GM18511 (cell line): ENCODE measurements around the gene GALNT11.
"Not testable (repeated sequence)": the region's sequence is repeated elsewhere in the genome, so short reads cannot be mapped to it uniquely, and the experiment has no call there.

Source experiments
- ATAC-seq: cut with Tn5 transposase; IDR thresholded peaks from one replicate; pipeline ENCODE4 v1.9.1; 2021; ENCODE audit warnings: mild to moderate bottlenecking, moderate library complexity; ENCODE audit not compliant: unreplicated experiment

The GALNT11 gene

GRCh38 chr7:152074673-152075072, 49.2 kb downstream of the GALNT11 start:
- ATAC-seq = no peak

- ATAC-seq = not testable (repeated sequence)
These were observed 49.9 kb downstream of the GALNT11 start for GRCh38 chr7:152075379-152075778.

DNA sequence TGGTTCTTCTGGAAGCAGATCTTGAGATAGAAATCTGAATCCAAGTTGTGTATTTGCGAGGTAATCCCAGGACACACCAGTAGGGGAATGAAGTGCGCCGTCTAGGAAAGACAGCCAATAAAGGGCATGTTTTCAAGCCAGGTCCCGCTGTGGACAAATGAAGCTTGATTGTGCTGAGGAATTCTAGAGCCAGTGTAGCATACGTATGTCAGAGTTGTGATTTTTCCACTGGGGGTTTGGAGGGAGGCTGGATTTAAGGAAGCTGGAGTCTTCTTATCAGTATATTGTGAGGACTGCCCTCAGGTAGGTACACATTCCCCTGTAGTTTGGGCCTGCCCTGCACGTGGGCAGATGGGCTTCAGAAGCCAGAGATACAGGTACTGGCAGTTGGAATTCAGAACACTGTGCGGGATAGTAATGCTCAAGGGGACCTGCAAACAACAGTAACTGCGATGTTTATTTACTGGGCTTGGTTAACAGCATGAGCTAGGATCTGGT, 50.9 kb downstream of the GALNT11 start:
- no peak for ATAC-seq

- ATAC-seq = no peak
These were observed 51.8 kb downstream of the GALNT11 start for GRCh38 chr7:152076940-152077933.

GRCh38 chr7:152078025-152078424, 52.6 kb downstream of the GALNT11 start:
- no peak for ATAC-seq

DNA sequence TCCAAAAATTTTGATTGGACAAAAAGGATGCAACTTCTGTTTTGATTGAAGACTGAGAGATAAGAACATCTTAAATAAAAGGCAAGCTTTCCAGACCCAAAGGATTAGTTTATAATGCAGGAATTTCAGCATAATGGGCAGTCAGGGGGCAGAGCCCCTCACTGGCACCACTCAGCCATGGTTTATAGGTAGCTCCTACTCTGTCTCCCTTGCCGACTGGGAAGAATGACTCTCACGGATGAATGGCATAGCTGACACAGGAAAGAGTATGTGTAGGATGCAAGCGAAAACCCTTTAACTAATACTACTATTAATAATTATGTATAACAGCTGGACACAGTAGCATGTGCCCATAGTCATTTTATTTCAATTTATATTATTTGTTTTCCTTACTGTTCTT, 53.3 kb downstream of the GALNT11 start:
- ATAC-seq = no peak

- no peak for ATAC-seq
These were observed 55.6 kb downstream of the GALNT11 start for GRCh38 chr7:152081088-152081487.

DNA sequence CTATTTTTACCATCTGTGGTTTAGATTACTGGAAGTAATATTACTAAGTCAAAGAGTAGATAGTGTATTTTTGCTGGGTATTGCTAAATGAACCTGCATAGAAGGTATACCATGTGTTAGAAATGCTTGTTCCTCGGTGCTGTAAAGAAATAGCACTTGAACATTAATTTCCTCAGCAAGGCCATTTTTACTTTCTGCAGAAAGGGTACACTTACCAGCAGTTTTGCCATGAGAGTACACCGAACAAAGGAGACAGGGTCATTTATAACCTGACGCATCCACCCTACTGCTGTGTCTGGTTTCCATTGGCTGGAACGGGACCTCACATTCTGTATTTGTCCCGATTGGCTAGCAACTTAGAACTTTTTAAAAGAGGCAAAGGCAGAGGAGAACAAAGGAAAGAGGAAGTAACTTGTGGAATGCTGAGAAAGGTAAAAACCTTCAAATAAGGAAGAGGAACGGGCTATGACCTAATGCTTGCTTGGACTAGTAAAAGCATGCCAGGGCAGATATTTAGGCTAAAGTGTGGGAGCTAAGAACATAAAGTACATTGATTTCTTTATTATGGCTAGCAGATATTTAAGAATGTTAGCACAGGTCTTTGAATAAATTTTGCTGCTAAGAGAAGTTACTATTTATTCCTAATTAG, 56.7 kb downstream of the GALNT11 start:
- not testable (repeated sequence) for ATAC-seq

GRCh38 chr7:152085131-152085530, 59.7 kb downstream of the GALNT11 start:
- no peak for ATAC-seq

DNA sequence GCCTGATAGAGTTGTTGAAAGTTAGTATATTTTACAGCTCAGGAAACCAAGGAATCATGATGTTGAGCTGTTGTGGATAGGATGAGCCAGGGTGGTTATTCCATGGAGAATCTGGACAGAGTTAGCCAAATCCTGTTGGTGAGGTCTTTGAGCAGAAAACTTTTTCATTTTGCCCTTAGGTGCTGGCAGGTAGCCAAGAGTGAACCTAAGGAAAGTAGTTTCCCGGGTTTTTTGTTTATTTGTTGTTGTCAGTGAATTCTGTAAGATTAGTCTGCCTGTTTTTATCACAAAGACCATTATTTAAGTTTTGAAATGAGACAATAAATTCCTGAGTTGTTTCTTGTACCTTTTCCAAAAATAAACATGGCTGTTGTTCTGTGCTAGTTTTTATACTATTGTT, 61.0 kb downstream of the GALNT11 start:
- ATAC-seq = no peak

GRCh38 chr7:152089183-152089582, 63.7 kb downstream of the GALNT11 start:
- ATAC-seq = no peak

DNA sequence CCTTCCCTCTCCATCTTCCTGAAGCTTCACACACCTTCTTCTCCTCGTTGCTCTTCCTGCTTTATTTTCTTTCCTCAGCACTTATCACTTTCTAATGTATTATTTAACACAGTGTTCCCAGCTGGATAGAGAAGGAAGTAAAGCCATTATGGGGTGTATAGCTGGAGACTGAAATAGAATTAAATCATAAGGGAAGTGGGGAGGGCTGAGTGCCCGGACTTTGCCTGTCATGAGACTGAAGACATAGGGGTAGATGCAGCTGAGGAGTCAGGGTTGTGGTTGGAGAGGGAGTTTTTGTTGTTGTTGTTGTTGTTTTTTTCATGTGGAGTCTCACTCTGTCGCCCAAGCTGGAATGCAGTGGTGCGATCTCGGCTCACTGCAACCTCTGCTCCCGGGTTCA, 65.3 kb downstream of the GALNT11 start:
- no peak for ATAC-seq

DNA sequence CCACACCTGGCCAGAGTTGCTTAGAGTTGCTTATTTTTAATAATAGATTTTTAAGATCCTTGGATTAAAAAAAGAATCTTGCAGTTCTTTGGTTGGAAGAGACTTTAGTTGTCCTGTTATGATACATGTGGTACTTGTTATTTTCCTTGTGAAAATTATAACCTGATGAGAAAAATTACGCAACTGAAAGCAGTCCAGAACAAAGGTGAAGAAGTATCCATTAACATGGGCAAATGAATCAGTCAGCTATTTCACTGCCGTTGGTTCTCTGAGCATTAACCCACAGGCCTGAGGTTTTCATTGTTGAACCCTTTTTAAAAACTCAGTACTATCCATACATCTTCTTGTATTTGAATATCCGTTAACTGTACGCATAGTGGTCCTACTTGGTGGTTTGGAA, 68.2 kb downstream of the GALNT11 start:
- no peak for ATAC-seq

GRCh38 chr7:152095771-152096170, 70.3 kb downstream of the GALNT11 start:
- ATAC-seq = no peak

DNA sequence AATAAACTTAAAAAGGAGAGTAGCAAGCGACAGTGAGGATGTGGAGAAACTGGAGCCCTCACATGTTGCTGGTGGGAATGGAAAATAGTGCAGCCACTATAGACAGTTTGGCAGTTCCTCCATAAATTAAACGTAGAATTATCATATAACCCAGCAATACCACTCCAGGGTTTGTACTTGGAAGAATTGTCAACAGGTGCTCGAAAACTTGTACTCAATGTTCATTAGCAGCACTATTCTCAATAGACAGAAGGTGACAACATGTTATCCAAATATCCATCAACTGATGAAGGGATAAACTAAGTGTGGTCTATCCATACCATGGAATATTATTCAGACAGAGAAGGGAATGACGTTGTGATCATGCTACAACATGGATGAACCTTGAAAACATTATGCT, 71.9 kb downstream of the GALNT11 start:
- no peak for ATAC-seq

- no peak for ATAC-seq
These were observed 77.6 kb downstream of the GALNT11 start for GRCh38 chr7:152103066-152103465.

DNA sequence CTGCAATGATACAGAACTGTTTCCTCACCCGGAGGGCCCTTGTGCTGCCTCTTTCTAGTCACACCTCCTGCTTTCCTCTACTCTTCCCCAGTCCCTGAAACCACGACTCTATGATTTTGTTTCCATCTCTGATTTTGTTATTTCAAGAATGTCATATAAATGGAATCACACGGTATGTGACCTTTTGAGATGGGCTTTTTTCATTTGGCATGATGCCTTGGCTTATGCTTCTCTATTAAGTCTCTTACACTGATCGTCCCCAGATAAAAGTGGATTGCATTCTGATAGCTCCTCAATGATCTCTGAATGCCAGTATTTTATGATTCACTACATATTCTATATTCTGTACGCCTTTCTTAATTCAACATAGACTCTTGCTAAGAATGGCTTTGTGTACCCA, 78.2 kb downstream of the GALNT11 start:
- no peak for ATAC-seq

GRCh38 chr7:152105205-152105604, 79.7 kb downstream of the GALNT11 start:
- ATAC-seq = no peak

GRCh38 chr7:152106990-152107389, 81.5 kb downstream of the GALNT11 start:
- no peak for ATAC-seq

- ATAC-seq = no peak
These were observed 82.5 kb downstream of the GALNT11 start for GRCh38 chr7:152107945-152108344.

- ATAC-seq = no peak
These were observed 82.9 kb downstream of the GALNT11 start for GRCh38 chr7:152108359-152108758.

GRCh38 chr7:152112829-152113228, 87.4 kb downstream of the GALNT11 start:
- no peak for ATAC-seq
